Fibroblast of lung (primary cell): ENCODE measurements around the gene LTA4H.

ENCODE experiments used
- CTCF ChIP-seq, 2 donors: IDR thresholded peaks in 1 of 2; conservative IDR thresholded peaks in 1 of 2; 1 replicate in 1 of 2; 2 replicates in 1 of 2; pipeline ENCODE4 v1.5.1; 2011 to 2012; ENCODE audit warnings: low read length in 2 of 2, control low read depth in 1 of 2, inconsistent platforms in 1 of 2, low read depth in 1 of 2, mild to moderate bottlenecking in 1 of 2
- EZH2 ChIP-seq: IDR thresholded peaks from 2 replicates; pipeline ENCODE4 v1.5.1; 2012; ENCODE audit warnings: low read length, control low read depth, mild to moderate bottlenecking; ENCODE audit errors: missing control alignments

GRCh38 chr12:96050139-96050538, 14.8 kb upstream of the LTA4H start:
- TF ChIP-seq CTCF (conservative IDR thresholded peaks at IDR 0.05 in 1 of 2, IDR thresholded peaks at IDR 0.05 in 1 of 2; ENCODE audit: low read depth in 1 of 2, low read length in 2 of 2) (no peak), EZH2 (no peak)
